SW480 (cell line): ENCODE results near the gene ZC3H11A.

Experiments
- DNase-seq: peaks from one replicate; pipeline ENCODE4 v3.0.0-alpha.2; 2016; ENCODE audit warnings: low spot score

Gene ZC3H11A

GRCh38 chr1:203842559-203842876 is 47.1 kb downstream of the ZC3H11A start:
- DNase-seq: no peak

- no peak for DNase-seq
Observed at GRCh38 chr1:203843435-203843834, 48.0 kb downstream of the ZC3H11A start.
